CD4-positive, CD25-positive, alpha-beta regulatory T cell (primary cell): ENCODE data around the gene SNRNP200. TPM values are rescaled to one million over a fixed set of nuclear protein-coding genes. Genes with fewer than 3 reads are reported as not detected.

Source experiments
- ATAC-seq, 2 donors: fragments of 150-1000 bp; cut with Tn5 transposase; one replicate each; pipeline ENCODE4 v1.10.0; 2021; ENCODE audit warnings: low read depth in 2 of 2, moderate number of reproducible peaks in 2 of 2, moderate library complexity in 1 of 2
- DNase-seq, 3 donors: peaks; one replicate each; pipeline versions ENCODE4 v3.0.0 to v3.0.0-alpha.2; 2012 to 2022; ENCODE audit warnings: mixed read lengths in 1 of 3
- H3K27ac ChIP-seq: one replicate; pipeline ENCODE4 v1.7.0; 2013; ENCODE audit warnings: mild to moderate bottlenecking, low read length; ENCODE audit not compliant: insufficient read depth, poor library complexity, severe bottlenecking
- H3K27me3 ChIP-seq: one replicate; pipeline ENCODE4 v1.7.0; 2013; ENCODE audit warnings: low read length; ENCODE audit not compliant: control insufficient read depth, insufficient read depth
- H3K36me3 ChIP-seq: one replicate; pipeline ENCODE4 v1.7.0; 2013; ENCODE audit warnings: mild to moderate bottlenecking, low read length, moderate library complexity; ENCODE audit not compliant: control insufficient read depth, insufficient read depth
- H3K4me1 ChIP-seq: 2 replicates; pipeline ENCODE4 v1.7.0; 2013; ENCODE audit warnings: mild to moderate bottlenecking, low read length; ENCODE audit not compliant: insufficient read depth, control insufficient read depth, poor library complexity, severe bottlenecking
- H3K4me3 ChIP-seq: one replicate; pipeline ENCODE4 v1.7.0; 2013; ENCODE audit warnings: low read depth, mild to moderate bottlenecking, low read length, moderate library complexity
- H3K9me3 ChIP-seq, 2 experiments: 1 replicate in 1 of 2; 2 replicates in 1 of 2; pipeline ENCODE4 v1.7.0; 2013; ENCODE audit warnings: low read length in 2 of 2, mild to moderate bottlenecking in 1 of 2, moderate library complexity in 1 of 2; ENCODE audit not compliant: control insufficient read depth in 2 of 2
- H3K27ac Mint-ChIP-seq, 3 donors: one replicate each; pipeline ENCODE4 v1.8.0; 2020 to 2022; ENCODE audit warnings: mild to moderate bottlenecking in 3 of 3, mixed read lengths in 3 of 3, moderate library complexity in 2 of 3
- H3K27me3 Mint-ChIP-seq: one replicate; pipeline ENCODE4 v1.8.0; 2022; ENCODE audit warnings: mild to moderate bottlenecking, mixed read lengths
- H3K36me3 Mint-ChIP-seq: one replicate; pipeline ENCODE4 v1.8.0; 2020; ENCODE audit warnings: mixed read lengths
- H3K4me1 Mint-ChIP-seq, 4 donors: one replicate each; pipeline ENCODE4 v1.8.0; 2020 to 2022; ENCODE audit warnings: mixed read lengths in 4 of 4, mild to moderate bottlenecking in 1 of 4
- H3K4me3 Mint-ChIP-seq, 4 donors: one replicate each; pipeline ENCODE4 v1.8.0; 2020 to 2022; ENCODE audit warnings: mild to moderate bottlenecking in 4 of 4, mixed read lengths in 4 of 4, moderate library complexity in 3 of 4
- H3K9me3 Mint-ChIP-seq, 7 donors: one replicate each; pipeline ENCODE4 v1.8.0; 2020 to 2022; ENCODE audit warnings: mixed read lengths in 7 of 7, mild to moderate bottlenecking in 3 of 7, moderate library complexity in 2 of 7
- polyA plus RNA-seq, 4 donors: library from polyadenylated mRNA; unstranded; fragments of 300-500 nt; fragmentation: Illumina TruSeq; gene quantifications; one replicate each; pipeline ENCODE4 v1.2.3, GENCODE V29; 2021
- total RNA-seq: library from RNA; stranded (reverse); gene quantifications from one replicate; pipeline ENCODE4 v1.2.3, GENCODE V29; 2022

Gene SNRNP200
- total and polyA plus RNA-seq, 5 donors from 2014 or later, result 67.4 to 295 (median 88.0) TPM

- H3K4me1 Mint-ChIP-seq, result peaks cover 14 to 29% (median 21%) of the 10 kb centered on the region in 4 donors
- Histone ChIP-seq H3K27ac (no peak overlapping the region), H3K27me3 (no peaks in the 10 kb centered on the region), H3K4me1 (peaks cover 24% of the 10 kb centered on the region), H3K9me3 (no peaks in the 10 kb centered on the region), H3K4me3 (no peak overlapping the region), H3K36me3 (no peaks in the 10 kb centered on the region)
- no peak overlapping the region for H3K4me3 Mint-ChIP-seq
- H3K27me3 Mint-ChIP-seq, result no peaks in the 10 kb centered on the region
- no peaks in the 10 kb centered on the region for H3K9me3 Mint-ChIP-seq
- ATAC-seq (no peak), DNase-seq (no peak)
- peaks cover 6% of the 10 kb centered on the region for H3K36me3 Mint-ChIP-seq
- H3K27ac Mint-ChIP-seq, result peak overlapping the region in 1 of 3 donors; percentile 41
Observed at GRCh38 chr2:96238266-96238665, 67.1 kb downstream of the SNRNP200 start.

GRCh38 chr2:96236882-96237281, 68.5 kb downstream of the SNRNP200 start:
- ATAC-seq, result no peak
- Histone ChIP-seq H3K4me3 (no peak overlapping the region), H3K27me3 (no peaks in the 10 kb centered on the region), H3K36me3 (no peaks in the 10 kb centered on the region), H3K27ac (no peak overlapping the region), H3K4me1 (peaks cover 12% of the 10 kb centered on the region), H3K9me3 (no peaks in the 10 kb centered on the region)
- no peak overlapping the region for H3K4me3 Mint-ChIP-seq
- no peak for DNase-seq
- H3K4me1 Mint-ChIP-seq, result peaks cover 5 to 15% (median 11%) of the 10 kb centered on the region in 4 donors
- no peak overlapping the region for H3K27ac Mint-ChIP-seq
- peaks cover 6% of the 10 kb centered on the region for H3K36me3 Mint-ChIP-seq
- H3K27me3 Mint-ChIP-seq, result no peaks in the 10 kb centered on the region
- H3K9me3 Mint-ChIP-seq, result no peaks in the 10 kb centered on the region

- H3K9me3 ChIP-seq, result no peaks in the 10 kb centered on the region
- H3K36me3 ChIP-seq, result no peaks in the 10 kb centered on the region
- DNase-seq, result no peak
- H3K27me3 Mint-ChIP-seq, result no peaks in the 10 kb centered on the region
- H3K4me3 ChIP-seq, result no peak overlapping the region
- no peak overlapping the region for H3K27ac ChIP-seq
- no peaks in the 10 kb centered on the region for H3K9me3 Mint-ChIP-seq
- H3K27ac Mint-ChIP-seq, result no peak overlapping the region
- peaks cover 12% of the 10 kb centered on the region for H3K36me3 Mint-ChIP-seq
- no peaks in the 10 kb centered on the region for H3K4me1 ChIP-seq
- no peaks in the 10 kb centered on the region for H3K27me3 ChIP-seq
- peaks cover 0 to 4% (median 0%) of the 10 kb centered on the region in 4 donors for H3K4me1 Mint-ChIP-seq
- no peak for ATAC-seq
- no peak overlapping the region for H3K4me3 Mint-ChIP-seq
Observed at GRCh38 chr2:96233880-96234316, 71.4 kb downstream of the SNRNP200 start.

GRCh38 chr2:96233436-96233835, 71.9 kb downstream of the SNRNP200 start:
- ATAC-seq, result no peak
- DNase-seq, result no peak
- H3K4me1 ChIP-seq, result no peaks in the 10 kb centered on the region
- no peaks in the 10 kb centered on the region for H3K36me3 ChIP-seq
- no peak overlapping the region for H3K4me3 ChIP-seq
- Mint-ChIP-seq H3K4me1 (peaks cover 0 to 4% (median 0%) of the 10 kb centered on the region in 4 donors), H3K27ac (no peak overlapping the region), H3K9me3 (no peaks in the 10 kb centered on the region), H3K36me3 (peaks cover 12% of the 10 kb centered on the region), H3K4me3 (no peak overlapping the region), H3K27me3 (no peaks in the 10 kb centered on the region)
- H3K27ac ChIP-seq, result no peak overlapping the region
- no peaks in the 10 kb centered on the region for H3K9me3 ChIP-seq
- H3K27me3 ChIP-seq, result no peaks in the 10 kb centered on the region

- H3K9me3 ChIP-seq, result no peaks in the 10 kb centered on the region
- H3K4me1 ChIP-seq, result no peaks in the 10 kb centered on the region
- Mint-ChIP-seq H3K9me3 (no peaks in the 10 kb centered on the region), H3K27me3 (no peaks in the 10 kb centered on the region), H3K36me3 (peaks cover 11% of the 10 kb centered on the region), H3K4me3 (no peak overlapping the region), H3K27ac (no peak overlapping the region), H3K4me1 (peaks cover 0 to 7% (median 2%) of the 10 kb centered on the region in 4 donors)
- H3K36me3 ChIP-seq, result no peaks in the 10 kb centered on the region
- ATAC-seq, result no peak
- H3K27me3 ChIP-seq, result no peaks in the 10 kb centered on the region
- no peak for DNase-seq
- H3K4me3 ChIP-seq, result no peak overlapping the region
- no peak overlapping the region for H3K27ac ChIP-seq
Observed at GRCh38 chr2:96231316-96231715, 74.0 kb downstream of the SNRNP200 start.

- H3K9me3 ChIP-seq, result no peaks in the 10 kb centered on the region
- H3K27ac ChIP-seq, result no peak overlapping the region
- H3K4me3 ChIP-seq, result no peak overlapping the region
- no peaks in the 10 kb centered on the region for H3K4me1 ChIP-seq
- no peaks in the 10 kb centered on the region for H3K27me3 ChIP-seq
- DNase-seq (no peak), ATAC-seq (peak in 1 of 2 donors; percentile 52)
- Mint-ChIP-seq H3K27me3 (no peaks in the 10 kb centered on the region), H3K27ac (peak overlapping the region in 1 of 3 donors; percentile 32), H3K4me1 (peaks cover 0 to 11% (median 4%) of the 10 kb centered on the region in 4 donors), H3K4me3 (no peak overlapping the region), H3K9me3 (no peaks in the 10 kb centered on the region), H3K36me3 (peaks cover 3% of the 10 kb centered on the region)
- no peaks in the 10 kb centered on the region for H3K36me3 ChIP-seq
Observed at GRCh38 chr2:96225016-96225533, 80.3 kb downstream of the SNRNP200 start.

Other genes with a start within 250 kb of the SNRNP200 start
- gene ADRA2B, start 189.0 kb downstream of the SNRNP200 start, total RNA-seq, result 1.0 TPM
- gene ADRA2B, start 189.0 kb downstream of the SNRNP200 start, polyA plus RNA-seq, result not detected
- gene ASTL, start 167.0 kb downstream of the SNRNP200 start, total RNA-seq, result 9.7 TPM
- under 1 TPM in 2 of 4 donors, not detected in 2; 0.23 to 0.39 TPM for gene ASTL, start 167.0 kb downstream of the SNRNP200 start, polyA plus RNA-seq
- gene DUSP2, start 160.1 kb downstream of the SNRNP200 start, total RNA-seq, result 566 TPM
- gene DUSP2, start 160.1 kb downstream of the SNRNP200 start, polyA plus RNA-seq, result 10 to 100 TPM; 30.8 to 95.4 (median 44.5) TPM
- 97.2 TPM for gene STARD7, start 96.7 kb downstream of the SNRNP200 start, total RNA-seq
- gene STARD7, start 96.7 kb downstream of the SNRNP200 start, polyA plus RNA-seq, result 100 to 1,000 TPM; 177 to 208 (median 197) TPM
- gene TMEM127, start 39.5 kb downstream of the SNRNP200 start, total RNA-seq, result 54.3 TPM
- gene TMEM127, start 39.5 kb downstream of the SNRNP200 start, polyA plus RNA-seq, result 10 to 100 TPM; 27.6 to 40.4 (median 37.4) TPM
- gene CIAO1, start 39.3 kb downstream of the SNRNP200 start, total RNA-seq, result 60.3 TPM
- gene CIAO1, start 39.3 kb downstream of the SNRNP200 start, polyA plus RNA-seq, result 100 to 1,000 TPM in 1 of 4 donors, 10 to 100 TPM in 3; 83.0 to 102 (median 94.7) TPM
- 27.8 TPM for gene ITPRIPL1, start 19.8 kb upstream of the SNRNP200 start, total RNA-seq
- 10 to 100 TPM in 2 of 4 donors, 1 to 10 TPM in 2; 7.5 to 17.5 (median 10.9) TPM for gene ITPRIPL1, start 19.8 kb upstream of the SNRNP200 start, polyA plus RNA-seq
- gene NCAPH, start 30.2 kb upstream of the SNRNP200 start, total RNA-seq, result 14.0 TPM
- 10 to 100 TPM in 1 of 4 donors, 1 to 10 TPM in 3; 4.2 to 10.0 (median 8.1) TPM for gene NCAPH, start 30.2 kb upstream of the SNRNP200 start, polyA plus RNA-seq
- not detected for gene NEURL3, start 199.8 kb upstream of the SNRNP200 start, total RNA-seq
- gene NEURL3, start 199.8 kb upstream of the SNRNP200 start, polyA plus RNA-seq, result under 1 TPM in 1 of 4 donors, not detected in 3; 0.18 TPM
- gene ARID5A, start 231.2 kb upstream of the SNRNP200 start, total RNA-seq, result 180 TPM
- 10 to 100 TPM; 63.5 to 85.6 (median 73.6) TPM for gene ARID5A, start 231.2 kb upstream of the SNRNP200 start, polyA plus RNA-seq